Fibroblast of skin of right biceps (primary cell): Measurements from ENCODE around the gene HNRNPA2B1.

Experiments used
- DNase-seq: peaks from one replicate; pipeline ENCODE4 v3.0.0-alpha.2; 2013

HNRNPA2B1 gene

GRCh38 chr7:26200444-26201246 is at the start of gene HNRNPA2B1:
Gene HNRNPA2B1, minus strand, starts transcription at chr7:26200746. Its CDS starts 169 bp downstream, at chr7:26200577.
- DNase-seq, result peak; percentile 99

- no peak for DNase-seq
These were observed 49.7 kb upstream of the HNRNPA2B1 start for GRCh38 chr7:26250239-26250638.

GRCh38 chr7:26245150-26245549 is 44.6 kb upstream of the HNRNPA2B1 start:
- DNase-seq, result no peak

- DNase-seq, result no peak
These were observed 37.5 kb upstream of the HNRNPA2B1 start for GRCh38 chr7:26238032-26238431.

- no peak for DNase-seq
These were observed 36.7 kb upstream of the HNRNPA2B1 start for GRCh38 chr7:26237035-26237807.

GRCh38 chr7:26233902-26234511 is 33.5 kb upstream of the HNRNPA2B1 start:
- DNase-seq, result no peak

- no peak for DNase-seq
These were observed 27.4 kb upstream of the HNRNPA2B1 start for GRCh38 chr7:26227987-26228386.

GRCh38 chr7:26224359-26224758 is 23.8 kb upstream of the HNRNPA2B1 start:
- no peak for DNase-seq

- DNase-seq, result no peak
These were observed 15.5 kb upstream of the HNRNPA2B1 start for GRCh38 chr7:26216049-26216448.

GRCh38 chr7:26213807-26214515 is 13.4 kb upstream of the HNRNPA2B1 start:
- DNase-seq, result no peak

GRCh38 chr7:26212921-26213718 is 12.6 kb upstream of the HNRNPA2B1 start:
- no peak for DNase-seq

- DNase-seq, result no peak
These were observed 7.5 kb upstream of the HNRNPA2B1 start for GRCh38 chr7:26208040-26208439.

- DNase-seq, result no peak
These were observed 2.5 kb upstream of the HNRNPA2B1 start for GRCh38 chr7:26203016-26203415.

- peak; percentile 61 for DNase-seq
These were observed 1.8 kb upstream of the HNRNPA2B1 start for GRCh38 chr7:26202019-26202990.

GRCh38 chr7:26201247-26202018 is 887 bp upstream of the HNRNPA2B1 start, which contains the start of gene CBX3:
Gene CBX3, plus strand, starts transcription at chr7:26201745. Its CDS starts 1,254 bp downstream, at chr7:26202999.
- no peak for DNase-seq

- peak; percentile 56 for DNase-seq
These were observed 505 bp downstream of the HNRNPA2B1 start for GRCh38 chr7:26200038-26200443.

GRCh38 chr7:26199301-26200037 is 1.1 kb downstream of the HNRNPA2B1 start:
- DNase-seq, result peak; percentile 50

- DNase-seq, result no peak
These were observed 1.8 kb downstream of the HNRNPA2B1 start for GRCh38 chr7:26198781-26199169.

GRCh38 chr7:26198133-26198780 is 2.3 kb downstream of the HNRNPA2B1 start:
- DNase-seq, result peak; percentile 41
